Fibroblast of the aortic adventitia (primary cell): ENCODE data around the gene CCDC154. TPM values are rescaled to one million over a fixed set of nuclear protein-coding genes. Genes with fewer than 3 reads are reported as not detected.

Experiments
- DNase-seq: peaks from one replicate; pipeline ENCODE4 v3.0.0-alpha.2; 2010; ENCODE audit warnings: low read depth
- H3K4me3 ChIP-seq: 2 replicates; pipeline ENCODE4 v1.5.1; 2011; ENCODE audit warnings: low read depth, mild to moderate bottlenecking, control low read depth, low read length, moderate library complexity
- total RNA-seq: library from RNA; depleted of rRNA; stranded (reverse); fragments of >200 nt; gene quantifications from 2 replicates; pipeline ENCODE4 v1.2.3, GENCODE V29; 2012; ENCODE audit warnings: low replicate concordance
- TF ChIP-seq, protein P1 (sequence below): IDR thresholded peaks from 2 replicates; pipeline ENCODE4 v1.5.1; 2011; ENCODE audit warnings: mild to moderate bottlenecking, low read length, control low read depth, inconsistent platforms; ENCODE audit not compliant: insufficient read depth

Gene CCDC154
- total RNA-seq, 1 donor = 0.36 TPM

- TF ChIP-seq, protein P1, sequence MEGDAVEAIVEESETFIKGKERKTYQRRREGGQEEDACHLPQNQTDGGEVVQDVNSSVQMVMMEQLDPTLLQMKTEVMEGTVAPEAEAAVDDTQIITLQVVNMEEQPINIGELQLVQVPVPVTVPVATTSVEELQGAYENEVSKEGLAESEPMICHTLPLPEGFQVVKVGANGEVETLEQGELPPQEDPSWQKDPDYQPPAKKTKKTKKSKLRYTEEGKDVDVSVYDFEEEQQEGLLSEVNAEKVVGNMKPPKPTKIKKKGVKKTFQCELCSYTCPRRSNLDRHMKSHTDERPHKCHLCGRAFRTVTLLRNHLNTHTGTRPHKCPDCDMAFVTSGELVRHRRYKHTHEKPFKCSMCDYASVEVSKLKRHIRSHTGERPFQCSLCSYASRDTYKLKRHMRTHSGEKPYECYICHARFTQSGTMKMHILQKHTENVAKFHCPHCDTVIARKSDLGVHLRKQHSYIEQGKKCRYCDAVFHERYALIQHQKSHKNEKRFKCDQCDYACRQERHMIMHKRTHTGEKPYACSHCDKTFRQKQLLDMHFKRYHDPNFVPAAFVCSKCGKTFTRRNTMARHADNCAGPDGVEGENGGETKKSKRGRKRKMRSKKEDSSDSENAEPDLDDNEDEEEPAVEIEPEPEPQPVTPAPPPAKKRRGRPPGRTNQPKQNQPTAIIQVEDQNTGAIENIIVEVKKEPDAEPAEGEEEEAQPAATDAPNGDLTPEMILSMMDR = no peak
- H3K4me3 ChIP-seq = no peak overlapping the region
- DNase-seq = no peak
Measured at GRCh38 chr16:1403036-1403435, 41.3 kb downstream of the CCDC154 start.

- no peak overlapping the region for H3K4me3 ChIP-seq
- no peak for DNase-seq
- TF ChIP-seq, protein P1 = no peak
Measured at GRCh38 chr16:1401758-1402154, 42.6 kb downstream of the CCDC154 start.

DNA sequence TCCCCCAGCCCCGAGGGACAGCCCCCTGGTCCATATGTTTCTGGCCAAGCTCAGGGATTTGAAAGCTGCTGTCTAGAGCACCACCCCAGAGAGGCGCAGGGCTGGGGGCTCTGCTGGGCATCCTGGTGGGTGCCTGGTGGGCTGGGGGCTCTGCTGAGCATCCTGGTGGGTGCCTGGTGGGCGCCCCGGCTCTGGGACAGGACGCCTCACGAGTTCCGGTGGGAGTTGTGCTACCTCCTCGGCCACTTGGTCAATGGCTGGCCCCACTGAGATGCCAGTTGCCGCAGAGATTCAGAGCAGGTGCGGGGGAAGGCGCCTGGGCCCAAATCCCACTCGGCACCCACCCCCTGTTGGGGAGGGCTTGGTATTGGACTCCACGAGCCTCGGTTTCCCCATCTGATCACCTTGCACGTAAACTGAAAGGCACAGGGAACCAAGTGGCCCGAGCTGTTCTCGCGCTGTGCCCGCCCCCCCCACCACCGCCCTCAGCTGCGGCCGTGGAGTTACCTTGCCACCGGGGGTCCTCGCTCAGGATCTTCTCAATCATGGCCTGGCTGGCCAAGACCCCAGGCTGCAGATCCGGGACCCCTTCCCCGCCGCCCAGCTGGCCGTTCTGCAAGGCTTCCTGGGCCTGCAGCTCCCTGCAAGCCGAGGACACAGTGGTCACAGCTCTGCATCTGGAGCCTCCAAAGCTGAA is 43.1 kb downstream of the CCDC154 start:
- TF ChIP-seq, protein P1 = no peak
- H3K4me3 ChIP-seq = no peak overlapping the region
- no peak for DNase-seq

DNA sequence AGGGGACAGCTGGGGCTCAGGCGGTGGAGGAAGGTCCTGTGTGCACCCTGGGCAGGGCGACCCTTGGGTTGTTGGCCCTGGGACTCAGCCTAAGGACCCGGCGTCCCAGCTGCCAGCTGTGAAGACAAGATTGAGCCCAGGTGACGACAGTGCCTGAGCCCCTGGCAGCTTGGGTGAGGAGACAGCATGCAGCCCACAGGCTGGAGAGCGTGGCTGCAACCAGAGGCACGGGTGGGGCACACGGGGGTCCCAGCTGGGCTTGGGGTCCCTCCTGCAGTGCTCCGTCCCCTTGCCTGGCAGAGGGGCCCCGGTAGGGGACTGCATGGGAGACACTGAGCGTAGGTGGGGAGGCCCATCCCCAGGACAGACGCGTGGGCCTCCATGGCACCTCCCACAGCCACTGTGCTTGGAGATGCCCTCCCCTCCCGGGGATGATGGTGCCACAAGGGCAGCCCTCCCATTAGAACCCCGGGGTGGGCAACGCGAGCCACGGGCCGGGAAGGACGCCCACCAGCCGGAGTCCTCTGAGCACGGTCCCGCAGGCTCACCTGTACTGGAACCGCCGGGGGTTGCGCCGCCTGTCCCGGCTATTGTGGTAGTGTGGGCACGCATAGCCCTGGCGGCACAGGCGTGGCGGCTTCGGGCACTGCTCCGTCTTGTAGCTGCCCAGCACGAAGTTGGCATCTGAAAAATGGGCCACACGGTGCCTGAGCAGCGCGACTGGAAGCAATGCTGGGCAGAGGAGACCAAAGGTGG is 45.4 kb downstream of the CCDC154 start:
- no peak for DNase-seq
- TF ChIP-seq, protein P1 = no peak
- no peak overlapping the region for H3K4me3 ChIP-seq

DNA sequence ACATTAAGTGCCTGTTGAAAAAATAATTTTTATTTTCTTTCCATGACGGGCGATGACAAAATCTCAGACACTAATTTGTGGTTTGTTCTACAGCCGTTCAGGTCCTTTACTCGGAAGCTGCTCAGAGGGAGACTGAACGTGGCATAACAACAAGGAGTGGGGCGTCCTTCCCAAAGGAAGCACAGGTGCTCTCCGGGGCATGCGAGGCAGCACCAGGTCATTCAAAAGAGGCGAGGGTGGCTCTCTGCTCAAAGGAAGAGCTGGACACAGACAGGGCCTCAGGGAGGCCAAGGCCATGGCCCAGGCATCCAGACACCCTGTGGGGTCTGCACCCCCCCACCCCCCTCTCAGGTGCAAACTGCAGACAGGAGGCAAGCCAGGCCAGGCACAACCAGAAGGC is 46.0 kb downstream of the CCDC154 start:
- no peak overlapping the region for H3K4me3 ChIP-seq
- TF ChIP-seq, protein P1 = no peak
- DNase-seq = no peak

DNA sequence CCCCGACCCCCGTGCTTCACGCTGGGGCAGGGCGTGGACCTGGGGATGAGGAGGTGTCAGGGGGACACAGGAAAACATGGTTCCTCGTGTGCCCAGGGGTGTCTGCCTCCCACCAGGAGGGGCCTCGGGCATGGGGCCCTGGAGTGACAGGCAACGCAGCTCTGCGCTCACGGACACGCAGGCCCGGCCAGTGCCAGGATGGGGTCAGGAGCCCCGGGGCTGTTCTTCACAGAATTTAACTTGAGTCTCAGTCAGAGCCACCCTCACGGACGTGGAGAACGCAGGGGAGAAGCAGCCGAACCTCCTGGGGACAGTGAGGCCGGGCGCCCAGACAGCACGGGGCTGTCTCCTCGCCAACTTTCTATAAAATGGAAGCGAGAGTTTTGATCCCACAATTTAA is 46.6 kb downstream of the CCDC154 start:
- TF ChIP-seq, protein P1 = no peak
- no peak for DNase-seq
- H3K4me3 ChIP-seq = no peak overlapping the region
